Ovary (tissue), 3 donors: ENCODE data around the gene LYRM4.

Experiments used
- EP300 ChIP-seq: sonication (generic); formaldehyde crosslinking; IDR thresholded peaks from one replicate; pipeline ENCODE4 v1.6.1; 2017; ENCODE audit warnings: antibody characterized with exemption
- POLR2A ChIP-seq: fragments of 450-650 bp; IDR thresholded peaks from one replicate; pipeline ENCODE4 v1.6.1; 2017; ENCODE audit warnings: antibody characterized with exemption, mild to moderate bottlenecking, moderate library complexity
- TF ChIP-seq, protein P1 (sequence below), 3 donors: fragments of 450-650 bp in 2 of 3; fragments of 200-600 bp in 1 of 3; IDR thresholded peaks; one replicate each; pipeline versions ENCODE4 v1.5.1 to v1.8.0; 2016 to 2022; ENCODE audit warnings: antibody characterized with exemption in 3 of 3, mild to moderate bottlenecking in 1 of 3
- donor health status: DM: no; HTN: no; CAD: no.

DNA sequence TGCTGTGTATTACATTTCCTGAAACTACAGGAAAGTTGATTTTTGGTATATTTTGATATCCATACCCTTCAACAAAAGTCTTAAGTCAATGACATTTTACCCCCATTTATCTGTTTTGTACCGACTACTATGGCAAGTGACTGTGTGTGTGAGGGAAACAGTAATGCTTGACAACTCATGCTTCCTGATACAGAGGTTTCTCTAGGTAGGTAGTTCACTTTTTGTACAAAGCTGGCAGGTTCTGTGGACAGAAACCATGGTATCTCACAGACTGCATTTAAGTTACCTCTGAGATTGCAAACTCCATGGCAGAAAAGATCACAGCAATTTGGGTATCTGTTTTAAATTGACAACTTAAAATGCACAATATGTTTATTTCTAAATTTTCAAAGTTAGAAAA lies 29.3 kb upstream of the LYRM4 start:
- TF ChIP-seq, protein P1, sequence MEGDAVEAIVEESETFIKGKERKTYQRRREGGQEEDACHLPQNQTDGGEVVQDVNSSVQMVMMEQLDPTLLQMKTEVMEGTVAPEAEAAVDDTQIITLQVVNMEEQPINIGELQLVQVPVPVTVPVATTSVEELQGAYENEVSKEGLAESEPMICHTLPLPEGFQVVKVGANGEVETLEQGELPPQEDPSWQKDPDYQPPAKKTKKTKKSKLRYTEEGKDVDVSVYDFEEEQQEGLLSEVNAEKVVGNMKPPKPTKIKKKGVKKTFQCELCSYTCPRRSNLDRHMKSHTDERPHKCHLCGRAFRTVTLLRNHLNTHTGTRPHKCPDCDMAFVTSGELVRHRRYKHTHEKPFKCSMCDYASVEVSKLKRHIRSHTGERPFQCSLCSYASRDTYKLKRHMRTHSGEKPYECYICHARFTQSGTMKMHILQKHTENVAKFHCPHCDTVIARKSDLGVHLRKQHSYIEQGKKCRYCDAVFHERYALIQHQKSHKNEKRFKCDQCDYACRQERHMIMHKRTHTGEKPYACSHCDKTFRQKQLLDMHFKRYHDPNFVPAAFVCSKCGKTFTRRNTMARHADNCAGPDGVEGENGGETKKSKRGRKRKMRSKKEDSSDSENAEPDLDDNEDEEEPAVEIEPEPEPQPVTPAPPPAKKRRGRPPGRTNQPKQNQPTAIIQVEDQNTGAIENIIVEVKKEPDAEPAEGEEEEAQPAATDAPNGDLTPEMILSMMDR (IDR thresholded peaks at IDR 0.05), result no peak
- TF ChIP-seq POLR2A (no peak), EP300 (no peak)
